SK-N-SH treated with all-trans-retinoic acid at 6 μM for 48 hours (cell line): ENCODE data around the gene HPSE.

Experiments used
- ATAC-seq: fragments of 200-7000 bp; cut with Tn5 transposase; 3 replicates; pipeline ENCODE4 v1.9.1; 2020; ENCODE audit warnings: mild to moderate bottlenecking, moderate library complexity
- ARNTL ChIP-seq: fragments of 450-650 bp; formaldehyde crosslinking; IDR thresholded peaks from 2 replicates; pipeline ENCODE4 v1.5.0; 2020; ENCODE audit warnings: low read depth, mild to moderate bottlenecking, moderate library complexity, borderline replicate concordance
- BACH2 ChIP-seq: fragments of 250-450 bp; sonication (Bioruptor Pico); IDR thresholded peaks from 2 replicates; pipeline ENCODE4 v1.9.0; 2021; ENCODE audit warnings: mild to moderate bottlenecking, borderline replicate concordance
- CREB5 ChIP-seq: fragments of 250-450 bp; sonication (Bioruptor Pico); IDR thresholded peaks from 2 replicates; pipeline ENCODE4 v1.5.1; 2020; ENCODE audit warnings: low read depth, mild to moderate bottlenecking, moderate library complexity
- CSDC2 ChIP-seq: fragments of 250-450 bp; sonication (Bioruptor Pico); IDR thresholded peaks from 2 replicates; pipeline ENCODE4 v1.5.0; 2020; ENCODE audit warnings: mild to moderate bottlenecking, moderate library complexity
- CSRNP3 ChIP-seq: fragments of 250-450 bp; sonication (Bioruptor Pico); IDR thresholded peaks from 2 replicates; pipeline ENCODE4 v1.5.1; 2021; ENCODE audit warnings: mild to moderate bottlenecking, moderate library complexity
- ESRRG ChIP-seq: fragments of 250-450 bp; sonication (Bioruptor Pico); IDR thresholded peaks from 2 replicates; pipeline ENCODE4 v1.6.1; 2021; ENCODE audit warnings: mild to moderate bottlenecking
- GLIS3 ChIP-seq: fragments of 250-450 bp; sonication (Bioruptor Pico); IDR thresholded peaks from 2 replicates; pipeline ENCODE4 v1.5.0; 2020; ENCODE audit warnings: mild to moderate bottlenecking, moderate library complexity
- ISL1 ChIP-seq: fragments of 250-450 bp; sonication (Bioruptor Pico); IDR thresholded peaks from 2 replicates; pipeline ENCODE4 v2.1.2; 2022; ENCODE audit warnings: mild to moderate bottlenecking, moderate library complexity
- OSR1 ChIP-seq: fragments of 250-450 bp; sonication (Bioruptor Pico); IDR thresholded peaks from 2 replicates; pipeline ENCODE4 v1.8.0; 2022; ENCODE audit warnings: moderate library complexity, mild to moderate bottlenecking, inconsistent platforms
- POU6F1 ChIP-seq: fragments of 250-450 bp; sonication (Bioruptor Pico); IDR thresholded peaks from 2 replicates; pipeline ENCODE4 v1.8.0; 2021; ENCODE audit warnings: low read depth, mild to moderate bottlenecking, moderate library complexity, borderline replicate concordance
- PPARA ChIP-seq: fragments of 250-450 bp; sonication (Bioruptor Pico); IDR thresholded peaks from 2 replicates; pipeline ENCODE4 v1.5.0; 2020; ENCODE audit warnings: mild to moderate bottlenecking, borderline replicate concordance
- RARB ChIP-seq: fragments of 250-450 bp; sonication (Bioruptor Pico); IDR thresholded peaks from 2 replicates; pipeline ENCODE4 v1.8.0; 2021; ENCODE audit warnings: mild to moderate bottlenecking, moderate library complexity
- SNAI2 ChIP-seq: fragments of 250-450 bp; sonication (Bioruptor Pico); IDR thresholded peaks from 2 replicates; pipeline ENCODE4 v1.5.0; 2020; ENCODE audit warnings: mild to moderate bottlenecking, moderate library complexity
- TCF4 ChIP-seq: fragments of 250-450 bp; sonication (Bioruptor Pico); IDR thresholded peaks from 2 replicates; pipeline ENCODE4 v1.8.0; 2021; ENCODE audit warnings: mild to moderate bottlenecking, moderate library complexity, borderline replicate concordance
- TOX ChIP-seq: fragments of 250-450 bp; sonication (Bioruptor Pico); IDR thresholded peaks from 2 replicates; pipeline ENCODE4 v1.8.0; 2021; ENCODE audit warnings: mild to moderate bottlenecking, moderate library complexity, borderline replicate concordance
- TSHZ2 ChIP-seq: fragments of 250-450 bp; sonication (Bioruptor Pico); IDR thresholded peaks from 2 replicates; pipeline ENCODE4 v1.5.0; 2020; ENCODE audit warnings: mild to moderate bottlenecking, moderate library complexity
- ZNF70 ChIP-seq: fragments of 450-650 bp; formaldehyde crosslinking; IDR thresholded peaks from 2 replicates; pipeline ENCODE4 v1.5.0; 2020; ENCODE audit warnings: mild to moderate bottlenecking, moderate library complexity
- ZNF8 ChIP-seq: fragments of 450-650 bp; formaldehyde crosslinking; IDR thresholded peaks from 2 replicates; pipeline ENCODE4 v1.5.0; 2020; ENCODE audit warnings: mild to moderate bottlenecking, moderate library complexity

Gene HPSE

GRCh38 chr4:83340692-83341343, 6.2 kb upstream of the HPSE start:
- no peak for ATAC-seq
- TF ChIP-seq POU6F1 (CRISPR knock-in tag) (no peak), CREB5 (no peak), OSR1 (CRISPR knock-in tag) (no peak), CSDC2 (CRISPR knock-in tag) (no peak), SNAI2 (CRISPR knock-in tag) (no peak), CSRNP3 (CRISPR knock-in tag) (no peak), ESRRG (CRISPR knock-in tag) (no peak), TOX (no peak), ZNF70 (CRISPR knock-in tag) (no peak), ARNTL (CRISPR knock-in tag) (no peak), BACH2 (CRISPR knock-in tag) (no peak)

GRCh38 chr4:83339573-83339972, 4.9 kb upstream of the HPSE start:
- no peak for ATAC-seq
- TF ChIP-seq GLIS3 (CRISPR knock-in tag) = no peak
- no peak for TF ChIP-seq ZNF8 (CRISPR knock-in tag)
- TF ChIP-seq RARB (CRISPR knock-in tag) = no peak
- TF ChIP-seq PPARA (CRISPR knock-in tag) = no peak
- no peak for TF ChIP-seq OSR1 (CRISPR knock-in tag)
- no peak for TF ChIP-seq TSHZ2 (CRISPR knock-in tag)
- TF ChIP-seq ZNF70 (CRISPR knock-in tag) = no peak

- ATAC-seq = peak; percentile 8
- TF ChIP-seq POU6F1 (CRISPR knock-in tag) (no peak), CREB5 (no peak), CSRNP3 (CRISPR knock-in tag) (no peak), ZNF8 (CRISPR knock-in tag) (no peak), TSHZ2 (CRISPR knock-in tag) (no peak), TCF4 (CRISPR knock-in tag) (no peak), CSDC2 (CRISPR knock-in tag) (no peak), ISL1 (CRISPR knock-in tag) (no peak)
These were observed 1.1 kb upstream of the HPSE start for GRCh38 chr4:83335701-83336100.
